HG03039 (cell line): ENCODE data around the gene CRYBG2.
"Not testable (repeated sequence)": the region's sequence is repeated elsewhere in the genome, so short reads cannot be mapped to it uniquely, and the experiment has no call there.

ENCODE experiments used
- ATAC-seq: cut with Tn5 transposase; IDR thresholded peaks from one replicate; pipeline ENCODE4 v1.9.1; 2021; ENCODE audit warnings: mild to moderate bottlenecking, moderate library complexity; ENCODE audit not compliant: unreplicated experiment

Gene CRYBG2

DNA sequence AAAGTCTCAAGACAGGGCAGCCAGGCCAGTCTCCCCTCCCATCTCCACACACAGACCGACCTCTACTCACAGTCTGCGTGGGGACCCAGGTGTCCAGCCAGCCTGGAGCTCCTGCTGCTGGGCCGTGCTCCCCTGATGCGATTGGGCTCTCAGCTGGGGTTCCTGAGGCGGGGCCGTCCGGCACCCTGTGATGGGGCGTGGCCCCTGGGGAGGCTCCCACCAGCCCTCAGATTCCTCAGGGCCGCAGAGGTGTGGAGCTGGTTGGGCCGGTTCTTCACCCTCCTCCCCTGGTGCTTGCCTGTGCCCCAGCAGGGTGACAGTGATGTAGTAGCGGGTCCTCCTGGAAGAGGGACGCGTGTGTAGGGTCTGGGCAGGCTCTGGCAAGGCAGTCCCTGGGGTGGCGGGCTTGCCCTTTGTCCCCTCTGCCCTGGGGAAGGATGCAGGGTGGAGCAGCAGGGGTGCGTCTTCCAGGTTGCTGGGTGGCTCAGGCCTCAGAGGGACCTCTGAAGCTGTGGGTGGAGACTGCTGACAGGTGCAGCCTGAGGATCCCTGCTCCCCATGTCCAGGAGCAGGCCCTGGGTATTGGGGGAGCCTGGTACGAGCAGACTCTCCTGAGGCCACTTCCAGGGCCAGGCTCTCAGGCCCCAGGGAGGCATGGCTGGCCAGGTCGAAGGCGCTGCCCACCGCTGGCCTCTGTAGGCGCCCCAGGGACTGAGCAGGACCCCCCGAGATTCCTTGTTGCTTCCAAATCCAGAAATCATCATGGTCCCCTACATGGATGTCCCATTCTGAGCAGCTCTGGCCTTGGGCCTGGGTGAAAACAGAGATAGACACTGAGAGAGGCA, at the start of gene CRYBG2:
CRYBG2 (minus strand) TSS at position 155 of the 845 bp plus-strand sequence. CDS start 7,473 bp downstream, outside the sequence.
- no peak for ATAC-seq

DNA sequence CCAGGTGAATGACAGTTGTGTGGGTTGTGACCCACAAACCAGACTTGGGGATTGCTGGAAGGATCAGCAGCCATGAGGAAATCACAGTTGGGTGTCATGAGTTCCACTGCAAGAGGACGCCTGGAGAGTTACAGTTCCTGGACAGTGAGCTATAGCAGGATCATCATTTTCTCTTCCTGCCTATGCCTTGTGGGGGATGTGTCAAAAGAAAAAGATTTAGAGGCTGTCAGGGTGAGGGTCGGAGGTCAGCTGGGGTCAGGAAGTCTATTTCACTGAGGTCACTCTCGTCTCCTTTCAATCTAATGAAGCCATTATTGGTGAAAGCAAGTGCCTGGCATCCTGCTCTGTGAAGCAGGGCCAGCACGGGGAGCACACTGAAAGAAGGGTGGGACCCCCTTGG, 49.7 kb upstream of the CRYBG2 start:
- no peak for ATAC-seq

- no peak for ATAC-seq
These were observed 48.0 kb upstream of the CRYBG2 start for GRCh38 chr1:26401891-26402290.

GRCh38 chr1:26399034-26399433, 45.1 kb upstream of the CRYBG2 start:
- no peak for ATAC-seq

DNA sequence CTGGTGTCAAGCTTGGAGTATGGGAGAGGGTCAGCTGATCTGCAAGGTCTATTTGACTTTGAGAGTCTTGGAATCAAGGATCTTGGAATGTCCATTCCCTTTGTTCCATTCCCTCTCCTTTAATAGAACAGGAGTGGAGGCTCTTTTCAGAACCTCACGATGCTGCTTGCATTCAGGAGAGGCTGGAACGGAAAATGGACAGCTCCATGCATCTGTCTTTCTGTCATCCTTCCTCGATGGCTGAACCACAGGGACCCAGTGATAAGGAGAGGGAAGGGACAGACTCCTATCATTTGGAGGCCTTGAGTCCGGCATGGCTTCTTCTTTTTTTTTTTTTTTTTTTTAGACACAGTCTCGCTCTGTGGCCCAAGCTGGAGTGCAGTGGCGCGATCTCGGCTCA, 41.8 kb upstream of the CRYBG2 start:
- no peak for ATAC-seq

- ATAC-seq, result no peak
These were observed 37.5 kb upstream of the CRYBG2 start for GRCh38 chr1:26391450-26391849.

GRCh38 chr1:26389604-26390247, 35.8 kb upstream of the CRYBG2 start:
- no peak for ATAC-seq

GRCh38 chr1:26388791-26389445, 35.0 kb upstream of the CRYBG2 start:
- ATAC-seq, result no peak

GRCh38 chr1:26387447-26387846, 33.5 kb upstream of the CRYBG2 start:
- ATAC-seq, result no peak

GRCh38 chr1:26385063-26385462, 31.1 kb upstream of the CRYBG2 start:
- ATAC-seq, result not testable (repeated sequence)

DNA sequence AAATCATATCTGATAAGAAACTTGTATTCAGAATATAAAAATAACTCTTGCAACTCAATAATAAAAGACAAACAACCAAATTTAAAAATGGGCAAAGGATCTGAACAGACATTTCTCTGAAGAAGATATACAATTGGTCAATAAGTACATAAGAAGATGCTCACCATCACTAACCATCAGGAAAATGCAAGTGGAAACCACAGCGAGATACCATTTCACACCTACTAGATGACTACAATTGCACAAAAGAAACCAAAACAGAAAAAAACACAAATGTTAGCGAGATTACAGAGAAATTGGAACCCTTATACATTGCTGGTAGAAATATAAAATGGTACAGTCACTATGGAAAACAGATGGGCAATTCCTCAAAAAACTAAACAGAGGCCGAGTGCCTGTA, 30.1 kb upstream of the CRYBG2 start:
- no peak for ATAC-seq

DNA sequence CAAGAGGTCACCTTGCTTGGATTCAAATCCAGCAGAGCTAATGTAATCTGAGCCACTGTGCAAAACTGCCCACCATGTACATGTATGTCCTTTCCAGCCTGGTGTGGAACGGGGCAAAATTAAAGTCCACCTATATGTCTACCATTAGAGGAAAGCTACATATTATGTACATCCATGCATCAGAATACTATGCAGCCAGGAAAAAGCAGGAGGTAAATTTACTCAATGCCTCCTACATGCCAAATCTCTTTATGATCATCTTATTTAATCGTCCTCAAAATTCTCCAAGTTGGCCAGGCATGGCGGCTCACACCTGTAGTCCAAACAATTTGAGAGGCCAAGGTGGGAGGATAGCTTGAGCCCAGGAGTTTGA, 24.9 kb upstream of the CRYBG2 start:
- ATAC-seq, result no peak

- ATAC-seq, result peak; percentile 68
These were observed 24.4 kb upstream of the CRYBG2 start for GRCh38 chr1:26378088-26378878.

DNA sequence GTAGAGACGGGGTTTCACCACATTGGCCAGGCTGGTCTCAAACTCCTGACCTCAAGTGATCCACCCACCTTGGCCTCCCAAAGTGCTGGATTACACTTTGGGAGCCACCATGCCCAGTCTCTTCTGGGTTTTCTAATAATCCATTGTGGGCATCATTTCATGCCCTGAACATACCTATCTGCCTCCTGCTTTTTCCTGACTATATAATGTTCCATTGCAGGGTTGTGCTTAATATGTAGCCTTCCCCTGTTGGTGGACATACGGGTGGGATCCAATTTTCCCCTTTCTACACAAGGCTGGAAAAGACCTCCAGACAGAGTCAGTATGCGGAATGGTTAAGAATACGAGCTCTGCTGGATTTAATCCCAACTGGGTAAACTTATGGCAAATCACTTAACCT, 22.1 kb upstream of the CRYBG2 start:
- ATAC-seq, result no peak

- ATAC-seq, result no peak
These were observed 21.2 kb upstream of the CRYBG2 start for GRCh38 chr1:26375081-26375480.

DNA sequence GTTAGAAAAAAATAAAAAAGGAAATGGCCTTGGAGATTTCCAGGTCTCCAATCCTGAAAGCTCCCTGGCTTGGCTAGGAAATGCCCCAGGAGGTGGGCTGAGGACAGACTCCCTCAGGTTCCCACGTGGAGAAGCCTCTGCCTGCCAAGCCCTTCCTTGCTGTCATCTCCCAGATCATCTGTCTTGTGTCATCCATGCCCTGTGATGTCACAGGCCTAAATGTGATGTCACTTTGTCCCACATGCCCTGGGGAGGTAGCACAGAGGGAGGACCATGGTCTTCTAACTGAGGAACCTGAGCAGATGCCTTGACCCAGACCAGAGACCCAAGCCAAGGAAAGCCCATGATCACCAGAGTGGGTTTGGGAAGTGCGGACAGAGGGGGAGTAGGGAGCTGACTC, 20.4 kb upstream of the CRYBG2 start:
- ATAC-seq, result not testable (repeated sequence)

GRCh38 chr1:26373789-26374188, 19.9 kb upstream of the CRYBG2 start:
- no peak for ATAC-seq

GRCh38 chr1:26373281-26373680, 19.4 kb upstream of the CRYBG2 start:
- ATAC-seq, result no peak

DNA sequence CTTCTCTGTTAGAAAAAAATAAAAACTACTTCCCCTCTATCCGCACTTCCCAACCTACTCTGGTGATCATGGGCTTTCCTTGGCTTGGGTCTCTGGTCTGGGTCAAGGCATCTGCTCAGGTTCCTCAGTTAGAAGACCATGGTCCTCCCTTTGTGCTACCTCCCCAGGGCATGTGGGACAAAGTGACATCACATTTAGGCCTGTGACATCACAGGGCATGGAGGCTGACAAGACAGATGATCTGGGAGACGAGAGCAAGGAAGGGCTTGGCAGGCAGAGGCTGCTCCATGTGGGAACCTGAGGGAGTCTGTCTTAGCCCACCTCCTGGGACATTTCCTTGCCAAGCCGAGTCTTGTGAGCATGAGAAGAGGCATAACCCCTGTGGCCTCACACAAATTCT, 18.7 kb upstream of the CRYBG2 start, which contains the start of gene ZNF683:
ZNF683 (minus strand) TSS at position 140 of the 400 bp plus-strand sequence. CDS start 4,179 bp downstream, outside the sequence.
- ATAC-seq, result not testable (repeated sequence)

GRCh38 chr1:26372039-26372438, 18.1 kb upstream of the CRYBG2 start:
- no peak for ATAC-seq
